ENCODE data around the gene MAP1LC3B.

DNA sequence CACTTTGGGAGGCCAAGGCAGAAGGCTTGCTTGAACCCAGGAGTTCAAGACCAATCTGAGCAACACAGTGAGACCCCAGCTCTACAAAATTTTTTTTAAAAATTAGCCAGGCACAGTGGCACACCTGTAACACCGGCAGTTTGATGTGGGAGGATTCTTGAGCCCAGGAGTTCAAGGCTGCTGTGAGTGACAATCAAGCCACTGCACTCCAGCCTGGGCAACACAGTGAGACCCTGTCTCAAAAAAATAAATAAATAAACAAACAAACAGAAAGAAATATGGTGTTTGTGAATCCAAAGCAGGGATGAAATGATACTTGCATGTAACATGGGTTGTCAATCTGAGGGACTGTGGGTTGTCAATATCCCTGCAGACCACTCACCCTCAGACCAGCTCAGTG lies 25.2 kb upstream of the MAP1LC3B start:
- TF ChIP-seq, protein P1, sequence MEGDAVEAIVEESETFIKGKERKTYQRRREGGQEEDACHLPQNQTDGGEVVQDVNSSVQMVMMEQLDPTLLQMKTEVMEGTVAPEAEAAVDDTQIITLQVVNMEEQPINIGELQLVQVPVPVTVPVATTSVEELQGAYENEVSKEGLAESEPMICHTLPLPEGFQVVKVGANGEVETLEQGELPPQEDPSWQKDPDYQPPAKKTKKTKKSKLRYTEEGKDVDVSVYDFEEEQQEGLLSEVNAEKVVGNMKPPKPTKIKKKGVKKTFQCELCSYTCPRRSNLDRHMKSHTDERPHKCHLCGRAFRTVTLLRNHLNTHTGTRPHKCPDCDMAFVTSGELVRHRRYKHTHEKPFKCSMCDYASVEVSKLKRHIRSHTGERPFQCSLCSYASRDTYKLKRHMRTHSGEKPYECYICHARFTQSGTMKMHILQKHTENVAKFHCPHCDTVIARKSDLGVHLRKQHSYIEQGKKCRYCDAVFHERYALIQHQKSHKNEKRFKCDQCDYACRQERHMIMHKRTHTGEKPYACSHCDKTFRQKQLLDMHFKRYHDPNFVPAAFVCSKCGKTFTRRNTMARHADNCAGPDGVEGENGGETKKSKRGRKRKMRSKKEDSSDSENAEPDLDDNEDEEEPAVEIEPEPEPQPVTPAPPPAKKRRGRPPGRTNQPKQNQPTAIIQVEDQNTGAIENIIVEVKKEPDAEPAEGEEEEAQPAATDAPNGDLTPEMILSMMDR (IDR thresholded peaks at IDR 0.05; ENCODE audit: poor library complexity): no peak
- TF ChIP-seq EZH2 (IDR thresholded peaks at IDR 0.05; ENCODE audit: borderline replicate concordance): no peak
